HEK293 (cell line): ENCODE data around the gene PLEKHA7.

ENCODE experiments used
- CTCF ChIA-PET: fragments of 350-600 bp; formaldehyde crosslinking; extraction: SDS; loops from one replicate; lab custom pipeline; 2021; ENCODE audit warnings: antibody characterized with exemption; lab: Yijun Ruan, JAX
- POLR2A ChIA-PET: fragments of 300-600 bp; formaldehyde crosslinking; extraction: SDS; loops from one replicate; lab custom pipeline; 2020; ENCODE audit warnings: antibody characterized with exemption, inconsistent platforms; lab: Yijun Ruan, JAX
- H3K27ac ChIP-seq: fragments of 200-500 bp; sonication (Bioruptor generic); 2 replicates; pipeline ENCODE4 v1.5.1; 2014; ENCODE audit warnings: low read depth, low read length, control low read depth, inconsistent platforms; ENCODE audit errors: extremely low read depth
- H3K36me3 ChIP-seq, 2 experiments: fragments of 200-500 bp in 1 of 2; sonication (Bioruptor generic) in 1 of 2; 1 replicate in 1 of 2; 2 replicates in 1 of 2; pipeline ENCODE4 v1.5.1; 2014 to 2017; ENCODE audit warnings: inconsistent platforms in 2 of 2, low read length in 2 of 2; ENCODE audit not compliant: control insufficient read depth in 2 of 2, insufficient read depth in 1 of 2
- H3K4me1 ChIP-seq: fragments of 200-500 bp; sonication (Bioruptor generic); 2 replicates; pipeline ENCODE4 v1.5.1; 2014; ENCODE audit warnings: mild to moderate bottlenecking, low read length, inconsistent platforms; ENCODE audit not compliant: control insufficient read depth, insufficient read depth
- H3K4me3 ChIP-seq: 2 replicates; pipeline ENCODE4 v1.5.1; 2011; ENCODE audit warnings: low read depth, mild to moderate bottlenecking, control low read depth, low read length, moderate library complexity
- H3K9me3 ChIP-seq: fragments of 200-500 bp; sonication (Bioruptor generic); 2 replicates; pipeline ENCODE4 v1.5.1; 2014; ENCODE audit warnings: low read depth, low read length, inconsistent platforms; ENCODE audit not compliant: control insufficient read depth, insufficient read depth
- HOXC10 ChIP-seq: sonication (generic); formaldehyde crosslinking; IDR thresholded peaks from 2 replicates; pipeline ENCODE4 v1.8.1; 2023; ENCODE audit warnings: mild to moderate bottlenecking, missing genetic modification reagents
- SETDB1 ChIP-seq: IDR thresholded peaks from one replicate; pipeline ENCODE4 v1.6.1; 2017; ENCODE audit warnings: mild to moderate bottlenecking, low read length, moderate library complexity, mixed read lengths; ENCODE audit not compliant: insufficient read length
- SP3 ChIP-seq: fragments of 450-650 bp; formaldehyde crosslinking; IDR thresholded peaks from 2 replicates; pipeline ENCODE4 v1.5.1; 2016; ENCODE audit warnings: missing biosample characterization, missing genetic modification characterization
- ZBTB20 ChIP-seq: fragments of 450-650 bp; formaldehyde crosslinking; IDR thresholded peaks from 2 replicates; pipeline ENCODE4 v1.5.1; 2016; ENCODE audit warnings: missing biosample characterization, missing genetic modification characterization
- ZFP41 ChIP-seq: fragments of 450-650 bp; formaldehyde crosslinking; IDR thresholded peaks from 2 replicates; pipeline ENCODE4 v1.5.1; 2016; ENCODE audit warnings: missing biosample characterization, missing genetic modification characterization, borderline replicate concordance
- ZNF112 ChIP-seq: fragments of 450-650 bp; formaldehyde crosslinking; IDR thresholded peaks from 2 replicates; pipeline ENCODE4 v1.5.0; 2017; ENCODE audit warnings: missing biosample characterization, missing genetic modification characterization
- ZNF148 ChIP-seq: fragments of 450-650 bp; formaldehyde crosslinking; IDR thresholded peaks from 2 replicates; pipeline ENCODE4 v1.5.0; 2017; ENCODE audit warnings: missing biosample characterization, missing genetic modification characterization, borderline replicate concordance
- ZNF24 ChIP-seq: fragments of 450-650 bp; formaldehyde crosslinking; IDR thresholded peaks from 2 replicates; pipeline ENCODE4 v1.5.1; 2016; ENCODE audit warnings: missing biosample characterization, missing genetic modification characterization
- ZNF292 ChIP-seq: fragments of 450-650 bp; formaldehyde crosslinking; IDR thresholded peaks from 2 replicates; pipeline ENCODE4 v1.5.1; 2016; ENCODE audit warnings: low read depth, missing biosample characterization, missing genetic modification characterization, borderline replicate concordance
- ZNF362 ChIP-seq: fragments of 450-650 bp; formaldehyde crosslinking; IDR thresholded peaks from 2 replicates; pipeline ENCODE4 v1.5.1; 2016; ENCODE audit warnings: missing biosample characterization, missing genetic modification characterization
- ZNF488 ChIP-seq: fragments of 450-650 bp; formaldehyde crosslinking; IDR thresholded peaks from 2 replicates; pipeline ENCODE4 v1.5.1; 2016; ENCODE audit warnings: missing biosample characterization, missing genetic modification characterization
- ZNF518A ChIP-seq: fragments of 450-650 bp; formaldehyde crosslinking; conservative IDR thresholded peaks from 2 replicates; pipeline ENCODE4 v1.5.1; 2016; ENCODE audit warnings: low read depth, missing biosample characterization, missing genetic modification characterization
- ZNF521 ChIP-seq: fragments of 450-650 bp; formaldehyde crosslinking; IDR thresholded peaks from 2 replicates; pipeline ENCODE4 v1.5.1; 2017; ENCODE audit warnings: missing biosample characterization, mild to moderate bottlenecking, missing genetic modification characterization
- ZNF549 ChIP-seq: fragments of 450-650 bp; IDR thresholded peaks from 2 replicates; pipeline ENCODE4 v1.5.1; 2018; ENCODE audit warnings: missing biosample characterization, missing genetic modification characterization, mild to moderate bottlenecking, inconsistent platforms, moderate library complexity
- ZNF777 ChIP-seq: fragments of 450-650 bp; formaldehyde crosslinking; IDR thresholded peaks from 2 replicates; pipeline ENCODE4 v1.5.1; 2017; ENCODE audit warnings: missing biosample characterization, missing genetic modification characterization, borderline replicate concordance
- ZNF785 ChIP-seq: fragments of 450-650 bp; formaldehyde crosslinking; IDR thresholded peaks from 2 replicates; pipeline ENCODE4 v1.5.1; 2016; ENCODE audit warnings: missing biosample characterization, missing genetic modification characterization
- ZXDB ChIP-seq: fragments of 450-650 bp; formaldehyde crosslinking; IDR thresholded peaks from 2 replicates; pipeline ENCODE4 v1.5.1; 2016; ENCODE audit warnings: missing biosample characterization, missing genetic modification characterization
- TF ChIP-seq, protein P1 (sequence below): fragments of 450-650 bp; formaldehyde crosslinking; IDR thresholded peaks from 2 replicates; pipeline ENCODE4 v1.5.1; 2016; ENCODE audit warnings: missing biosample characterization, missing genetic modification characterization
- TF ChIP-seq, protein P2 (sequence below): sonication (generic); formaldehyde crosslinking; IDR thresholded peaks from 2 replicates; pipeline ENCODE4 v1.8.1; 2022; ENCODE audit warnings: mild to moderate bottlenecking, moderate library complexity, missing genetic modification reagents

The PLEKHA7 gene

GRCh38 chr11:16841984-16842383 lies 172.2 kb downstream of the PLEKHA7 start:
- H3K27ac ChIP-seq: no peak overlapping the region
- H3K9me3 ChIP-seq: no peaks in the 10 kb centered on the region
- H3K4me1 ChIP-seq: peaks cover 4% of the 10 kb centered on the region; the same call in 1 of the 2 replicates
- ChIA-PET POLR2A (interaction anchor here (0.7 kb wide), 1 partner anchor 10 kb away, joined by 7 read pairs; no protein-coding TSS in a partner anchor), CTCF (no interaction called here)
- TF ChIP-seq ZNF518A (tag by site-specific recombination) (no peak), SP3 (tag by site-specific recombination) (no peak), ZNF777 (no peak), ZBTB20 (tag by site-specific recombination) (no peak), ZNF785 (tag by site-specific recombination) (no peak), ZNF549 (tag by site-specific recombination) (no peak), ZNF24 (tag by site-specific recombination) (no peak), ZNF148 (no peak), SETDB1 (no peak), ZNF112 (tag by site-specific recombination) (no peak), ZNF488 (tag by site-specific recombination) (no peak), ZNF292 (tag by site-specific recombination) (no peak), ZNF362 (tag by site-specific recombination) (no peak), ZFP41 (tag by site-specific recombination) (no peak), ZXDB (no peak), HOXC10 (no peak), ZNF521 (tag by site-specific recombination) (no peak)
- TF ChIP-seq, protein P1, sequence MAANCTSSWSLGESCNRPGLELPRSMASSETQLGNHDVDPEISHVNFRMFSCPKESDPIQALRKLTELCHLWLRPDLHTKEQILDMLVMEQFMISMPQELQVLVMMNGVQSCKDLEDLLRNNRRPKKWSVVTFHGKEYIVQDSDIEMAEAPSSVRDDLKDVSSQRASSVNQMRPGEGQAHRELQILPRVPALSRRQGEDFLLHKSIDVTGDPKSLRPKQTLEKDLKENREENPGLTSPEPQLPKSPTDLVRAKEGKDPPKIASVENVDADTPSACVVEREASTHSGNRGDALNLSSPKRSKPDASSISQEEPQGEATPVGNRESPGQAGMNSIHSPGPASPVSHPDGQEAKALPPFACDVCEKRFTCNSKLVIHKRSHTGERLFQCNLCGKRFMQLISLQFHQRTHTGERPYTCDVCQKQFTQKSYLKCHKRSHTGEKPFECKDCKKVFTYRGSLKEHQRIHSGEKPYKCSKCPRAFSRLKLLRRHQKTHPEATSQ: no peak
- TF ChIP-seq, protein P2, sequence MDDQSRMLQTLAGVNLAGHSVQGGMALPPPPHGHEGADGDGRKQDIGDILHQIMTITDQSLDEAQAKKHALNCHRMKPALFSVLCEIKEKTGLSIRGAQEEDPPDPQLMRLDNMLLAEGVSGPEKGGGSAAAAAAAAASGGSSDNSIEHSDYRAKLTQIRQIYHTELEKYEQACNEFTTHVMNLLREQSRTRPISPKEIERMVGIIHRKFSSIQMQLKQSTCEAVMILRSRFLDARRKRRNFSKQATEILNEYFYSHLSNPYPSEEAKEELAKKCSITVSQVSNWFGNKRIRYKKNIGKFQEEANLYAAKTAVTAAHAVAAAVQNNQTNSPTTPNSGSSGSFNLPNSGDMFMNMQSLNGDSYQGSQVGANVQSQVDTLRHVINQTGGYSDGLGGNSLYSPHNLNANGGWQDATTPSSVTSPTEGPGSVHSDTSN (CRISPR knock-in tag): no peak
- no peak overlapping the region for H3K4me3 ChIP-seq
- peaks cover 0 to 33% of the 10 kb centered on the region in 2 experiments; a peak in 2 of 3 replicates for H3K36me3 ChIP-seq
